SK-N-SH (cell line): ENCODE data around the gene CDH3. TPM values are rescaled to one million over a fixed set of nuclear protein-coding genes. Genes with fewer than 3 reads are reported as not detected.

Experiments used
- CTCF ChIA-PET: fragments of 300-600, 350-600 bp; formaldehyde crosslinking; extraction: SDS; loops from one replicate; lab custom pipeline; 2021; lab: Yijun Ruan, JAX
- POLR2A ChIA-PET: fragments of 350-600 bp; sonication (Branson Sonifier 250); formaldehyde crosslinking; extraction: SDS; loops from one replicate; lab custom pipeline; 2020; ENCODE audit warnings: antibody characterized with exemption, inconsistent platforms; lab: Yijun Ruan, JAX
- DNase-seq: peaks from one replicate; pipeline ENCODE4 v3.0.0; 2012
- H2AFZ ChIP-seq: fragments of 200-600 bp; sonication (generic); 2 replicates; pipeline ENCODE4 v1.8.1; 2016; ENCODE audit warnings: antibody characterized with exemption, mild to moderate bottlenecking, low read depth
- H3F3A ChIP-seq: fragments of 200-600 bp; sonication (generic); replicated peaks from 2 replicates; pipeline ENCODE3; 2016; ENCODE audit warnings: antibody characterized with exemption, mild to moderate bottlenecking; ENCODE audit not compliant: insufficient read depth
- H3K27ac ChIP-seq, 2 experiments: fragments of 200-500 bp in 1 of 2; fragments of 200-600 bp in 1 of 2; sonication (Bioruptor generic) in 1 of 2; sonication (generic), shearing (Covaris generic) in 1 of 2; 2 replicates each; pipeline versions ENCODE4 v1.5.1 to v1.6.1; 2014 to 2016; ENCODE audit warnings: low read depth in 2 of 2, inconsistent platforms in 1 of 2, low read length in 1 of 2, mild to moderate bottlenecking in 1 of 2, mixed read lengths in 1 of 2
- H3K27me3 ChIP-seq: fragments of 200-600 bp; sonication (generic), shearing (Covaris generic); 2 replicates; pipeline ENCODE4 v1.6.1; 2016; ENCODE audit warnings: mixed run types; ENCODE audit not compliant: insufficient read depth
- H3K36me3 ChIP-seq, 2 experiments: fragments of 200-500 bp in 1 of 2; fragments of 200-600 bp in 1 of 2; sonication (Bioruptor generic) in 1 of 2; sonication (generic) in 1 of 2; replicated peaks in 1 of 2; 2 replicates each; pipeline versions ENCODE3 to v1.5.1; 2014 to 2016; ENCODE audit warnings: low read length in 1 of 2, mild to moderate bottlenecking in 1 of 2; ENCODE audit not compliant: insufficient read depth in 2 of 2, control insufficient read depth in 1 of 2
- H3K4me1 ChIP-seq, 2 experiments: fragments of 200-500 bp in 1 of 2; fragments of 200-600 bp in 1 of 2; sonication (Bioruptor generic) in 1 of 2; sonication (generic), shearing (Covaris generic) in 1 of 2; 2 replicates each; pipeline versions ENCODE4 v1.5.1 to v1.6.1; 2014 to 2016; ENCODE audit warnings: low read depth in 1 of 2, low read length in 1 of 2, mixed run types in 1 of 2; ENCODE audit not compliant: insufficient read depth in 2 of 2, control insufficient read depth in 1 of 2
- H3K4me2 ChIP-seq: fragments of 200-600 bp; sonication (generic), shearing (Covaris generic); 2 replicates; pipeline ENCODE4 v1.6.1; 2017; ENCODE audit warnings: mixed run types
- H3K4me3 ChIP-seq, 2 experiments: fragments of 200-500 bp in 1 of 2; fragments of 200-600 bp in 1 of 2; sonication (Bioruptor generic) in 1 of 2; sonication (generic), shearing (Covaris generic) in 1 of 2; 2 replicates each; pipeline versions ENCODE4 v1.5.1 to v1.8.1; 2014 to 2016; ENCODE audit warnings: low read depth in 2 of 2, inconsistent platforms in 1 of 2, low read length in 1 of 2, mild to moderate bottlenecking in 1 of 2, mixed read lengths in 1 of 2, moderate library complexity in 1 of 2
- H3K79me2 ChIP-seq: fragments of 200-600 bp; sonication (generic); 2 replicates; pipeline ENCODE4 v1.8.1; 2017; ENCODE audit warnings: mild to moderate bottlenecking; ENCODE audit not compliant: insufficient read depth
- H3K9ac ChIP-seq: fragments of 200-600 bp; sonication (generic); 2 replicates; pipeline ENCODE4 v1.6.1; 2017; ENCODE audit warnings: mixed run types
- H3K9me2 ChIP-seq: fragments of 200-600 bp; sonication (generic); 2 replicates; pipeline ENCODE4 v1.6.1; 2017; ENCODE audit warnings: mixed run types
- H3K9me3 ChIP-seq: fragments of 200-600 bp; sonication (generic); 2 replicates; pipeline ENCODE4 v1.6.1; 2017; ENCODE audit warnings: mixed run types, mild to moderate bottlenecking, moderate library complexity
- H4K20me1 ChIP-seq: fragments of 200-600 bp; sonication (generic); 2 replicates; pipeline ENCODE4 v1.6.1; 2017; ENCODE audit warnings: mild to moderate bottlenecking, mixed run types; ENCODE audit not compliant: insufficient read depth
- CTCF ChIP-seq: fragments of 200-600 bp; sonication (generic); IDR thresholded peaks from 2 replicates; pipeline ENCODE4 v1.6.1; 2017; ENCODE audit warnings: antibody characterized with exemption, mild to moderate bottlenecking, moderate library complexity
- EP300 ChIP-seq, 2 experiments: IDR thresholded peaks; 2 replicates each; pipeline versions ENCODE4 v1.4.0 to v1.6.1; 2012; ENCODE audit warnings: borderline replicate concordance in 1 of 2, low read depth in 1 of 2, low read length in 1 of 2
- FOSL2 ChIP-seq: IDR thresholded peaks from 2 replicates; pipeline ENCODE4 v1.4.0; 2012; ENCODE audit warnings: low read depth, mild to moderate bottlenecking, moderate library complexity, borderline replicate concordance
- GABPA ChIP-seq: IDR thresholded peaks from 2 replicates; pipeline ENCODE4 v1.4.0; 2012; ENCODE audit warnings: low read depth, mild to moderate bottlenecking
- IRF3 ChIP-seq: fragments of 150-350 bp; IDR thresholded peaks from 2 replicates; pipeline ENCODE4 v1.6.1; 2016; ENCODE audit warnings: mild to moderate bottlenecking, low read depth, low read length
- MXI1 ChIP-seq: IDR thresholded peaks from 2 replicates; pipeline ENCODE4 v1.6.1; 2012; ENCODE audit warnings: mild to moderate bottlenecking, low read depth, low read length, improper control_type of control experiment
- NFIC ChIP-seq: IDR thresholded peaks from 2 replicates; pipeline ENCODE4 v1.4.0; 2012; ENCODE audit warnings: borderline replicate concordance
- NRF1 ChIP-seq: IDR thresholded peaks from 2 replicates; pipeline ENCODE4 v1.6.1; 2012; ENCODE audit warnings: low read depth, mild to moderate bottlenecking, low read length
- RAD21 ChIP-seq: IDR thresholded peaks from 2 replicates; pipeline ENCODE4 v1.6.1; 2012; ENCODE audit warnings: mild to moderate bottlenecking, low read length
- REST ChIP-seq: IDR thresholded peaks from 2 replicates; pipeline ENCODE4 v1.6.1; 2012; ENCODE audit warnings: mild to moderate bottlenecking, low read depth, low read length, moderate library complexity
- RFX5 ChIP-seq: IDR thresholded peaks from 2 replicates; pipeline ENCODE4 v1.6.1; 2012; ENCODE audit warnings: mild to moderate bottlenecking, improper control_type of control experiment, low read length
- SMC3 ChIP-seq: IDR thresholded peaks from 2 replicates; pipeline ENCODE4 v1.6.1; 2012; ENCODE audit warnings: low read depth, low read length, improper control_type of control experiment
- TCF12 ChIP-seq: IDR thresholded peaks from 2 replicates; pipeline ENCODE4 v1.4.0; 2012
- TEAD4 ChIP-seq: IDR thresholded peaks from 2 replicates; pipeline ENCODE4 v1.4.0; 2012; ENCODE audit warnings: mild to moderate bottlenecking, borderline replicate concordance; ENCODE audit not compliant: insufficient read depth
- YY1 ChIP-seq: IDR thresholded peaks from 2 replicates; pipeline ENCODE4 v1.4.0; 2012; ENCODE audit warnings: low read depth, mild to moderate bottlenecking
- ZBTB33 ChIP-seq: IDR thresholded peaks from 2 replicates; pipeline ENCODE4 v1.4.0; 2012; ENCODE audit warnings: low read depth, borderline replicate concordance
- WGBS: methylation state at CpG from one replicate; pipeline ENCODE4 v1.1.6; 2017; ENCODE audit warnings: low lambda C conversion rate; 5-methylcytosine and 5-hydroxymethylcytosine counted together
- polyA plus RNA-seq, 3 experiments: library from polyadenylated mRNA; depleted of rRNA; stranded (reverse); fragments of >200 nt; gene quantifications; 2 replicates each; pipeline ENCODE4 v1.2.3, GENCODE V29; 2012

CDH3 gene
- polyA plus RNA-seq, 1 of the 3 experiments (the other 2 are of a cell fraction): not detected

GRCh38 chr16:68605746-68606145, 39.4 kb upstream of the CDH3 start (continued):
- TF ChIP-seq NRF1: no peak

- no peak overlapping the region for H3K4me3 ChIP-seq
- H3K4me1 ChIP-seq: no peaks in the 10 kb centered on the region
- no peaks in the 10 kb centered on the region for H3K9me2 ChIP-seq
- POLR2A ChIA-PET: no interaction called here
- TF ChIP-seq NRF1: no peak
- TF ChIP-seq IRF3: no peak
- no peak for TF ChIP-seq NFIC
- no peak for TF ChIP-seq YY1
- TF ChIP-seq RAD21: no peak
- TF ChIP-seq REST: no peak
- TF ChIP-seq CTCF: no peak
- TF ChIP-seq EP300 (IDR thresholded peaks at IDR 0.05; ENCODE audit: borderline replicate concordance in 1 of 2, low read depth in 1 of 2, low read length in 1 of 2): no peak
- TF ChIP-seq FOSL2: no peak
- no peak for TF ChIP-seq SMC3
- TF ChIP-seq TCF12: no peak
- no peak for TF ChIP-seq TEAD4
- TF ChIP-seq ZBTB33: no peak
- TF ChIP-seq RFX5: no peak
- TF ChIP-seq MXI1: no peak
- no peak for TF ChIP-seq GABPA
- H4K20me1 ChIP-seq: no peaks in the 10 kb centered on the region
- no peak overlapping the region for H3K9ac ChIP-seq
- H3K79me2 ChIP-seq: no peaks in the 10 kb centered on the region
- WGBS: 79% methylated on average over 6 of the region's 7 CpGs
- CTCF ChIA-PET: no interaction called here
- DNase-seq: no peak
- no peak overlapping the region for H3K4me2 ChIP-seq
- no peaks in the 10 kb centered on the region for H3K27me3 ChIP-seq
- no peaks in the 10 kb centered on the region for H3K9me3 ChIP-seq
- no peaks in the 10 kb centered on the region for H3F3A ChIP-seq
- H3K27ac ChIP-seq: no peak overlapping the region
- H3K36me3 ChIP-seq: no peaks in the 10 kb centered on the region
- no peak overlapping the region for H2AFZ ChIP-seq
These were observed 37.7 kb upstream of the CDH3 start for GRCh38 chr16:68607443-68607842.
